GM10847 (cell line): ENCODE results near the gene CD59.

ENCODE experiments used
- POLR2A ChIP-seq: IDR thresholded peaks from 2 replicates; pipeline ENCODE4 v1.6.1; 2011; ENCODE audit not compliant: insufficient read length; ENCODE audit errors: extremely low read depth

The CD59 gene, protein sequence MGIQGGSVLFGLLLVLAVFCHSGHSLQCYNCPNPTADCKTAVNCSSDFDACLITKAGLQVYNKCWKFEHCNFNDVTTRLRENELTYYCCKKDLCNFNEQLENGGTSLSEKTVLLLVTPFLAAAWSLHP

DNA sequence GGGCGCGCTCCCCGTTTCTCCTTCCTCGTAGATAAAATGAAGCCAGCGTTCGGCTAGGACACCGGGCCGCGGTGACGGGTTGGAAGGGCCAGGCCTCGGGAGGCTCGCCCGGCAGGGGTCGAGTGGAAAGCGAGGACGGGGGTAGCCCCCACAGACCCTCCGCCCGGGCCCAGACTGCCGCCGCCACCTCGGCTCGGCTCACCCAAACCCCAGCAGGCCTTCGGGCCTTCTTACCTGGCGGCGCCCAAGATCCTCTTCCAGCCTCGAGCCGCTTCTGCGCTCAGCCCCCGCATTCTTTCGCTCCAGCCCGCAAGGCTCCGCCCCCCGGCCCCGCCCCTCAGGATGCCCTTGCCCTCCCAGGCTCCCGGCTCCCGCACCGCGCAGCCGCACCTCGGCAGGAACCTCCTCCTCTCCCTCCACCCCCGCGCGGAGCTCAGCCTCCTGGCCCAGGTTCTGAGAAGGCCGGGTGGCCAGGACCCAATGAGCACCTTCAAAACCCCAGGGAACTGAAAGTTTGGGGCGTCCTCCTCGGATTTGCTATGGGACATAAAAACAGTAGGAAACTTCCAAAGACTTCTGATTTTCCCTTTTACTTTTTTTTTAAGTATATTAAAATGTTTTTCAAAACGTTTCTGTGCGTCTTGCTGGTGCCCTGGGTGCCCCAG lies at the start of gene CD59:
Gene CD59, minus strand, starts transcription at position 276 of the 665 bp plus-strand sequence. CDS start 13,978 bp downstream, outside the sequence.
- TF ChIP-seq POLR2A = peak; percentile 59

DNA sequence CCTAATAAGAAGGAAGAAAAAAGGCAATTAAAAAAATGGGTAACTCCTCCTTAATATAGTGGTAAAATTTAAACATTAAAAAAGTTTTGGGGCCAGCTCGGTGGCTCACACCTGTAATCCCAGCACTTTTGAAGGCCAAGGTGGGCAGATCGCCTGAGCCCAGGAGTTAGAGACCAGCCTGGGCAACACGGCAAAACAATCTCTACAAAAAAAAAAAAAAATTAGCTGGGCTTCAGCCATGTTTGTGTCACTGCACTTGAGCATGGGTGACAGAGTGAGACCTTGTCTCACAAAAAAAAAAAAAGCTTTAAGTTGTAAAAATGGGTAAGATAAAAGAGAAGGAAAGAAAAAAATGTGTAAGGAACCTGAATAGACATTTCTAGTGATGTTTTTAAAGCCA lies 49.4 kb upstream of the CD59 start:
- no peak for TF ChIP-seq POLR2A

DNA sequence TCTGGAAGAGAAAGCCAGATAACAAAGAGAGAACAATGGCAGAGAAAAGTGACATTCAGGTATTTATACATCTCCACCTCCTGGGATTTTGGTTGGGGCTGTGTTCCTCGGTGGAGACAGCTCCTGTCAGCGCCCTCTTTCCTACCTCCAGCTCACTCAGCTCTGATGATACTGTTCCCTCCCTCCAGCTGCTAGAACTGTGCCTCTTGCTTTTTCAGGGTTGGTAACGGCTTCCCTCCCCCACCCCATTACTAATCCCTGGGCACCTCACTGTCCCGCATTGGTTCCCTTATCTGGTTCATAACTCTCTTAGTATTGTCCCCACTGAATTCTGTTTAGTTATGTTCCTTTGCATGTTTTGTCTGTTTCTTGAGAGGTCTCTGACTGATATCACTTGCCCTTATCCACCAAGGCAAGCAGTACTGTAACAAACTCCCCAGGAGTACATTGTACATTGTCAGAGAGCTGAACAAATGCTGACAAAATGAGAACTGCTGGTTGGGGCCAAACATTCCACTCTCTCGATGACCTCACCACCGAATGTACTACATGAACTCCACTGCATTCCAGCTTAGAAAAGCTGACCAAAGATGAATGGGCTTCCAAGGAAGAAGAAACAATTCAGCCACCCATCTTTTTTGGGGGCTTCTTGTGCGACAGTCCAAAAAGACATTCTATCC lies 43.8 kb upstream of the CD59 start:
- no peak for TF ChIP-seq POLR2A

DNA sequence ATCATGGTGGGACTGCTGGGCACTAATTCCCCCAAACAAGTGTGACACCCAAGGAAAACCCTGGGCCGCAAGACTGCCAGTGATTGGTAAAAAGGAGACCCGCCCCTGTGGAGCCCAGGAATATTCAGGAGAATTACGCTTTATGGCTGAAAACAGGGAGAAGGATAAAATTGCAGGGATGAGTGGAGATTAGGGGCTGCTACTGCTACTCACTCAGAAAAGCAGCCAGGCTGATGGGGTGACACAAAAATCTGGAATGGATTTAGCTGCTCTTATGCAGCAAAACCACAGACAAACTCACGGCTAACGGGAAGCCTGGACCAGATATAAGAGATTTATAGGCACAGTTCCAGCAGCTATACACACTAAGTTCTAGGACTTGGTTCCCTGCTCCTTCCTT lies 42.5 kb upstream of the CD59 start:
- TF ChIP-seq POLR2A = no peak

DNA sequence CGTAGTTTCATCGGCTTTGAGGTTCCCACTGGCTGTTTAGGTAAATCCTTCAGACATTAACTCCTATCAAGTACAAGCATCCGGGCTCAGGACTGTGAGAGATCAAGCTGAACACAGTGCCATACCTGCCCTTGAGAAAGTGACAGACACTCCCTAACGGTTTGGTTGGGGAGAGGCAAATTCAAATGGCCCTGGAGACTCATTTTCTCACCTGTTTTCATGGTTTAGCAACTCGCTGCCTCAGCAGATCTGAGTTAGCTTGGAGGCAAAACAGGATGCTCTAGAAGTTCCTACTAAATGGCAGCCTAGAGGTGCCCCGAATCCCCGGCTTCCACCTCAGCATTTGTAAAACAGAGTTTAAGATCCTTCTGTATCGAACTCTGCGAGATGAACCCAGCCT lies 41.7 kb upstream of the CD59 start:
- no peak for TF ChIP-seq POLR2A

DNA sequence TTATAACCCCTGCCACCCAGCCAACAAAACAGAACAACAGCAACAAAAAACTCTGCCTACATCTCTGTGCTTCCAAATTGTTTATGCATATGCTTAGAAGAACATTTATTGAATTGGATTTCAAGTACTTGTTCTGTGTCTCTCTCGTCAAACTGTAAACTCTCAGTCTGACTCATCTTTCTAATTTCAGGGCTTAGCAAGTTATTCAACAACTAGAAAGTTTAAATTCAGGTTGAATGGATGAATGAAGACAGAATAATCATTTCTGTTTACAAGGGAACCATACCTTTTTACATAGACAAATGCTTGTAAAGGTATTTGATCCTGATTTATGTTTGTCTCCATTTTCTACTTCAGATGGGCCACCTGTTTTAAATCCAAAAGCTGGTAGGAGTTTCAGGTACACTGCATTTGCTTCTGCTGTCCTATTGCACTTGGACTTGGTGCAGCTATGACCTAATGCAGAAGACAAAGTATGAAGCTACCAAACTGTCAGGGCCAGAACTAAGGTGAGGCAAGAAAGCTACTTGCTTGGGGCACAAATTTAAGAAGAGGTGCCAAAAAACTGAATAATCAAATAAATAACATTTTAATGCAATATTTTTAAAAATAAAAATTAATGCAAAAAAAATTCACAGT lies 39.7 kb upstream of the CD59 start:
- TF ChIP-seq POLR2A = no peak

DNA sequence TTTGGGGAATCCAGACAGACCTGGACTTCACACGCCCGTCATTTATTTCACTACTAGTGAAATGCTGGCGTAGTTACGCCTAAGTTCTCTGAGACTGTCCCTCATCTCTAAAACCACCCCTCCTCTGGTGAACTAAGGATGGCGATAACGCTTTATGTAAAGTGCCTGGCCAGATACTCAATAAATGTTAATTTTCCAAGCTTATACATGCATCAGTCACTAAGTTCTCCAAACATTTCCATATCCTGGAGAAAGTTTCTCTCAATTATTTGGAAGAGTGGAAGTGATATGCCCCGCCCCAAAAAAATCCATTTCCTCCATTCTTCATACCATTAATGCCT lies 39.2 kb upstream of the CD59 start:
- no peak for TF ChIP-seq POLR2A

DNA sequence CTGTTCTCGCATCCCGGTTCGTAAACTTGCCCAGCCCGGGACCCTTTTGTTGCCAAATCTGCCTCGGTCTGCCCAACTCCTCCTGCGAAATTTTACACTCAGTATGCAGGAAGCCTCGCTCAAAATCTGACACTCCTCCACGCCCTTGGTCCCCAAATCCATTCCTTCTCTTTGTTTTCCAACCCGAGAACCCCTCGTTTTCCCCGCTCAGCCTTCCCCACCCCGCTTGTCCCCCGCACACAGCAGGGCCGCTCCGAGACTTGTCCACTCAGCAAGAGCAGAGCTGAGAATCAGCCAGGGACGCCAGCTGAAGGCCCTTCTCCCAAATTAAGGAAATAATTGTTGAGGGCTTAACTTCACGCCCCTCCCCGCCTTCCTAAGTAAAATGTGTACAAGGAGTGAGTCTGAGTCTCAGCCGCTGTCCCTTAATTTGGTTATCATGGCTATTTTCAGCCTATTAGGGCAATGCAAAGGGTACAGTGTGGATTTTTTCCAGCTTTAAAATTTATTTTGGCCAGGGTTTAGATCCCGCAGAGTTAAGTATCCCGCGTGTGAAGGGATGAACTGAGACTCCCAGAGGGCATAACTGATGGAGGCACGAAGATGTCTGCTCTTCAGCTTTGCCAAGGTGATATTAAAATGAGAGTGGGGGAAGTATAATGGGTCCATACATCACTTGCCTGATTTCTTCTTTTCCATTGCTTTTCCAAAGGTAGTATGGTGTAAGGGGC lies 38.7 kb upstream of the CD59 start:
- TF ChIP-seq POLR2A = no peak

DNA sequence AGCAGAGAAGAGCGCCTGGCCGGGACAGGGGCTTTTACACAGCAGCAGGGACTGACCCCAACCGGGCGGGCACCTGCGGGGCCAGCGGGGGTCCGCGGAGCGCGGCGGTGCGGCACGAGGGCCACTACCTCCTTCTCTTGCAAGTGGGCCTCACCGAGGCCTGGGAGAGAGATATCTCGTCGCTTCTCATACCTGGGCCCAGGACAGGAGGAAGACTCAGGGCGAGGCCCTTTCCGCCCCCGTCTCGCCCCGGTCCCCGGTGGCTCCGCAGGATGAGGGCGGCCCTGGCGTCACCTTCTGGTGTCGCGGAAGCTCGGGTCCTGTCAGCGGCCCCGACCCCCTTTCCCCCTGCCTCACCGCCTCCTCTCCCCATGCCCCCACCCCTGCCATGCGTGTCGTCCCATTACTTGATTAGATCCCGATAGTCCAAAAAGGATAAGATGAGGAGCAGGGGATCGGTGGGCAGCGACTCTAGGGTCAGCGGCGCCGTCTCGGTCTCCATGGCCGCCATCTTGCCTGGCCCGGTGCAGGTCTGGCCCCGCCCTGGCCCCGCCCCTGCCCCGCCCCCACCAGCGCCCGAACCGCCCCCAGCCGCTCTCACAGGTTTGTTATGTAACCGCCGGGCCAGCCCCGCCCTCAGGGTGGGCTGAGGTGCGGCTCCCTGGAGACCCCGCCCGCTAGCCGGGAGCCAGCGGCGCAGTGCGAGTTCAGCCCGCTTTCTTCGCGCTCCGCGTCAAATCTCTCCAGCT lies 37.9 kb upstream of the CD59 start, which contains the start of gene FBXO3:
Gene FBXO3, minus strand, starts transcription at position 534 of the 749 bp plus-strand sequence. Its CDS starts 23 bp downstream, at position 511.
- peak; percentile 81 for TF ChIP-seq POLR2A

DNA sequence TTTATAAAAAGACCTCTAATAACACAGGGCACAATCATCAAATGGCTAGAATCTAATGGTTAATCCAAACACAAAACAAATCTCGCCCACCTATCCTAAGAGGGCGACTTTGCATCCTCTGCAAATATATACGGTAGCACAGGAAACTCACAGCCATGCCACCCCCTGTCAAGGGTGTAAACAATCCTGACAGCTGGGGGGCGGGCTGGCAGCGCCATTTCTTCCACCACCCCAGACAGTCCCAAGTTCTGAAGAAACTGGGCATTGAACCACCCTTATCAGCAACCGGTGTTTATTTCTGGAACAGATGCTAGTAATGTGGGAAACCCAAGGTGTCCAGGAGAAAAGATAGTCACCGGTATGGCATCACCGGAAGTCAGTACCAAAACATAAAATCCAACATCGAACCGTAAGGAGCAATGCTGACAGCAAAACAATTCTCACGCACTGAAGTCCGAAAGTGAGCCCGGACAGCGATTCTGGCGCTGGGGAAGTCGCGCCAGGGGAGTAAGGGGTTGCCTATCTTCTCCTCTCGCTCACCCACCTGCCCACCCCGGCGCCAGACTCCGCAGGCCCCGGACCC lies 37.3 kb upstream of the CD59 start:
- TF ChIP-seq POLR2A = no peak

DNA sequence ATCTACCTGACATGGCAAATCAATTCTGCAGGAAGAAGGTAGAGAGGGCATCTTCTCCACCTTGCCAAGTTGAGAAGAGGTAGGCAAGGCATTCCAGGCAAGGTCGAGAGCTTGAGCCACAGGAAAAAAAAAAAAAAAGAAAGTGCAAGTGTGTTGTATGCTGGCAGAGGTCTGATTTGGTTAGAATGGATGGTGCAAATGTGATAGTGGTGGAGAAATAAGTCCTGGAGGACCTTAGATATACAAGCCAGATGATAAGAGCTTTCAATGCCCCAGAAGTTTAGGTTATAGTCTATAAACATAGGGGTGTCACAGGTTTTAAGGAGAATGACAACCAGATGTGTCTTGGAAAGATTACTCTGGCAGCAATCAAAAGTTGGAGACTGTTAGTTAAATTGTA lies 36.6 kb upstream of the CD59 start:
- no peak for TF ChIP-seq POLR2A

DNA sequence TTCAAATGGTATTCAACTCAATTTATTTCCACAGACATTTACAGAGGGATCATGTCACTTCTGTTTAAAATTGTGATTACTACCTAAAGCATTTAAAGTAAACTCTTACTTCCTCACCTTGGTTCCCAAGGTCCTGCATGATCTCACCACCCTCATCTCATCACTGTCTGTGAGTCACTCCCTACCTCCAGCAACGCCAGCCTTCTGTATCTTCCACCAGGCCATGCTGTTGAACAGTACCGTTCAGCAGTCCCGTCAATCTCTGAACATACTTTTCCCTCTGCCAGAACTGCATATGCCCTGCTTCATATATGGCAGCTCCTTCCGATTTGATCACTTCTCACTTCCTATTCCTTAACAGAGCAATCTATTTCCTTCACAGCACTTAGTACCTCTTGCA lies 36.1 kb upstream of the CD59 start:
- no peak for TF ChIP-seq POLR2A

DNA sequence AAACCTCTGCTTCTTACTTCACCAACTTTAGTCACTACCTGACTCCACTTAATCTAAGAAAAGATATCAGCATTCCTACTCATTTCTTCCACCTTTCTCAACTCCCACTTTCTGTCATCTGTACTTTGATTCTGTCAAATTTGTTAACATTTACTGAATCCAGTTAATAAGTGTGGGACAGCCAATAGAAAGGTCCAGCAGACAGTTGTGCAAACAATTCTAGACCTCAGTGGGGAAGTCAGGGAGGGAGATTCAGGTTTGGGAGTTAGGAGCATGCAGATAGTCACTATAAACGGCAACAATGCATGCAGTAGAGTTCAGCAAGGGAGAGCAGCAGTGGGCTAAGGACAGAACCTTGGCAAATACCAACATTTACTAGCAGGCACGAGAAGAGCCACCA lies 34.0 kb upstream of the CD59 start:
- TF ChIP-seq POLR2A = no peak

DNA sequence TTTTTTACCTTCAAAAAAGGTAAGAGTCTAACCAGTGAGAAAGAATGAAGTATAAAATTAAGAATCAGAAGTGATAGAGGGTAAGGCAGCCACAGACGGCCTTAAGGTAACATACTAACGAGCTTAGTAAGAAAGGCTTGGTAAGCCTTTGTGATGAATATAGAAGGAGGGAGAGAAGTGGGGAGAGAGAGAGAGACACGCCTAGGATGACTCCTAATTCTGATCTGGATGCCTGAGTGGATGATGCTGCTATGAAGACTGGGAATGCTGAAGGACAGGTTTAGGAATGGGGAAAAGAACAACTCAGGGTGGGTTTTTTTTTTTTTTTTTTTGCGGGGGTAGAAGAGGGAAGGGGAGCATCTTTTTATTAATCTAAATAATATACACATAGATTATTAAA lies 33.3 kb upstream of the CD59 start:
- TF ChIP-seq POLR2A = no peak
